ENCODE data around the gene DNAH8. TPM values are rescaled to one million over a fixed set of nuclear protein-coding genes. Genes with fewer than 3 reads are reported as not detected.

The DNAH8 gene
- total RNA-seq: not detected in 2 replicates

GRCh38 chr6:38715016-38715689 is at the start of gene DNAH8:
TSS of gene DNAH8 (plus strand) at chr6:38715311. CDS start at chr6:38722810, 7,499 bp downstream.

GRCh38 chr6:38702558-38703397 is 12.3 kb upstream of the DNAH8 start, which contains the start of gene GLO1:
TSS of gene GLO1 (minus strand) at chr6:38703145. CDS start at chr6:38703054, 91 bp downstream.

GRCh38 chr6:39048481-39049399 is 333.6 kb downstream of the DNAH8 start, which contains the start of gene GLP1R:
TSS of gene GLP1R (plus strand) at chr6:39048781. CDS start at chr6:39048841, 60 bp downstream.

Other genes with a start within 250 kb of the DNAH8 start
- 17.2 and 18.4 TPM in 2 replicates for gene BTBD9, start 75.4 kb upstream of the DNAH8 start, total RNA-seq
- 91.2 and 115 TPM in 2 replicates for gene GLO1, start 12.2 kb upstream of the DNAH8 start, total RNA-seq

Data from smooth muscle cell of the umbilical artery (primary cell).